Karpas-422 (cell line): ENCODE results near the gene TSPYL1. TPM values are rescaled to one million over a fixed set of nuclear protein-coding genes. Genes with fewer than 3 reads are reported as not detected.
"Not testable (repeated sequence)": the region's sequence is repeated elsewhere in the genome, so short reads cannot be mapped to it uniquely, and the experiment has no call there.

Source experiments
- DNase-seq: peaks from one replicate; pipeline ENCODE4 v3.0.0-alpha.2; 2015
- H2AFZ ChIP-seq: fragments of 200-600 bp; sonication (generic); 2 replicates; pipeline ENCODE4 v1.6.1; 2014; ENCODE audit warnings: antibody characterized with exemption, low read length, mixed read lengths
- H3K27ac ChIP-seq: fragments of 200-600 bp; sonication (generic); 2 replicates; pipeline ENCODE4 v1.5.1; 2014; ENCODE audit warnings: mild to moderate bottlenecking, low read length, moderate library complexity
- H3K27me3 ChIP-seq: fragments of 200-600 bp; sonication (generic); 2 replicates; pipeline ENCODE4 v1.6.1; 2014; ENCODE audit warnings: low read length, mixed read lengths
- H3K36me3 ChIP-seq: fragments of 200-600 bp; sonication (generic); 2 replicates; pipeline ENCODE4 v1.6.1; 2014; ENCODE audit warnings: low read length, mixed read lengths; ENCODE audit not compliant: insufficient read depth
- H3K4me1 ChIP-seq: fragments of 200-600 bp; sonication (generic); 2 replicates; pipeline ENCODE4 v1.6.1; 2014; ENCODE audit warnings: mild to moderate bottlenecking, low read length, mixed read lengths
- H3K4me2 ChIP-seq: fragments of 200-600 bp; sonication (generic); 2 replicates; pipeline ENCODE4 v1.6.1; 2014; ENCODE audit warnings: low read length, low read depth, mild to moderate bottlenecking; ENCODE audit not compliant: poor library complexity, severe bottlenecking
- H3K4me3 ChIP-seq: fragments of 200-600 bp; sonication (generic); 2 replicates; pipeline ENCODE4 v1.5.1; 2014; ENCODE audit warnings: mild to moderate bottlenecking, antibody characterized with exemption, low read length, mixed read lengths
- H3K79me2 ChIP-seq: fragments of 200-600 bp; sonication (generic); 2 replicates; pipeline ENCODE4 v1.6.1; 2014; ENCODE audit warnings: mild to moderate bottlenecking, low read length, mixed read lengths
- H3K9ac ChIP-seq: fragments of 200-600 bp; sonication (generic); 2 replicates; pipeline ENCODE4 v1.6.0; 2014; ENCODE audit warnings: low read length
- H3K9me2 ChIP-seq: fragments of 200-600 bp; sonication (generic), shearing (Covaris generic); replicated peaks from 2 replicates; pipeline ENCODE4 v1.6.0; 2014; ENCODE audit warnings: mild to moderate bottlenecking, low read length, moderate library complexity; ENCODE audit not compliant: insufficient read depth
- H3K9me3 ChIP-seq: fragments of 300-700, 200-600 bp; sonication (generic); 2 replicates; pipeline ENCODE4 v1.6.1; 2014; ENCODE audit warnings: low read length, mixed read lengths
- H4K20me1 ChIP-seq: fragments of 200-600 bp; sonication (generic); 2 replicates; pipeline ENCODE4 v1.6.1; 2014; ENCODE audit warnings: mild to moderate bottlenecking, antibody characterized with exemption, low read length, low read depth; ENCODE audit not compliant: insufficient read depth
- total RNA-seq: library from RNA; depleted of rRNA; stranded (reverse); fragments of >200 nt; shearing (Covaris generic); gene quantifications from 2 replicates; pipeline ENCODE4 v1.2.3, GENCODE V29; 2014; ENCODE audit warnings: low replicate concordance

The TSPYL1 gene
- total RNA-seq, 1 experiment from 2014 or later = 46.0 TPM

GRCh38 chr6:116321933-116322332 is 42.2 kb upstream of the TSPYL1 start:
- H3K9me3 ChIP-seq, H3K9ac ChIP-seq, H3K4me3 ChIP-seq, H2AFZ ChIP-seq, DNase-seq, H3K36me3 ChIP-seq, H3K4me2 ChIP-seq, H3K27me3 ChIP-seq, H3K4me1 ChIP-seq, H3K79me2 ChIP-seq, H4K20me1 ChIP-seq, H3K9me2 ChIP-seq, H3K27ac ChIP-seq: not testable (repeated sequence)

- H3K36me3 ChIP-seq = no peaks in the 10 kb centered on the region
- H3K27me3 ChIP-seq = no peaks in the 10 kb centered on the region
- H4K20me1 ChIP-seq = no peaks in the 10 kb centered on the region
- no peaks in the 10 kb centered on the region for H3K4me1 ChIP-seq
- no peak overlapping the region for H3K4me2 ChIP-seq
- H3K9me3 ChIP-seq = no peaks in the 10 kb centered on the region
- H2AFZ ChIP-seq = no peak overlapping the region
- no peak overlapping the region for H3K9ac ChIP-seq
- H3K4me3 ChIP-seq = no peak overlapping the region
- no peaks in the 10 kb centered on the region for H3K9me2 ChIP-seq
- DNase-seq = no peak
- H3K79me2 ChIP-seq = no peaks in the 10 kb centered on the region
- no peak overlapping the region for H3K27ac ChIP-seq
Measured at GRCh38 chr6:116316772-116317467, 37.2 kb upstream of the TSPYL1 start.

- Histone ChIP-seq H4K20me1 (no peaks in the 10 kb centered on the region), H3K9me2 (no peaks in the 10 kb centered on the region), H3K27ac (no peak overlapping the region), H3K79me2 (no peaks in the 10 kb centered on the region), H3K36me3 (no peaks in the 10 kb centered on the region), H2AFZ (no peak overlapping the region), H3K4me2 (no peak overlapping the region), H3K9me3 (no peaks in the 10 kb centered on the region), H3K9ac (no peak overlapping the region), H3K4me1 (no peaks in the 10 kb centered on the region), H3K27me3 (no peaks in the 10 kb centered on the region), H3K4me3 (no peak overlapping the region)
- DNase-seq = no peak
Measured at GRCh38 chr6:116314878-116315277, 35.1 kb upstream of the TSPYL1 start.

DNA sequence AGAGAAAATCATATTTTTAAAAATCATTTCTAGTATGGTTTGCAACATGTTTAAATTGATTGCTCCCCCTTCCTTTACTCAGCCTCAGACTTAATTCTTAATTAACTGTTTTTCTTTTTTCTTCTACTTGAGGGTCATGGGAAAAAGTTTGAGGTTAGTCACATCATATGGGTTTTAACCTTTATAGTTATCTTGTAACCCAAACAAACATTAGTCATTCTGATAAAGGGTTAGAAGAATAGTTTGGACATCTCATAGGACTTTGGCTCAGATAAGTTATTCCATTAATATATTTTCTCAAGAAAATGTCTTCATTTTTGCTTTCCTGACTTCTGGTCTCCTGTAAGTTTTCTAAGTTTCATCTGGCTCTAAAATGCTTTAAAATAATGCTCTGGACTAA is 34.5 kb upstream of the TSPYL1 start:
- H3K4me2 ChIP-seq = no peak overlapping the region

GRCh38 chr6:116313101-116313776 is 33.5 kb upstream of the TSPYL1 start:
- no peak overlapping the region for H3K9ac ChIP-seq
- no peaks in the 10 kb centered on the region for H3K9me2 ChIP-seq
- no peaks in the 10 kb centered on the region for H3K4me1 ChIP-seq
- no peaks in the 10 kb centered on the region for H3K79me2 ChIP-seq
- H4K20me1 ChIP-seq = no peaks in the 10 kb centered on the region
- no peak overlapping the region for H2AFZ ChIP-seq
- H3K9me3 ChIP-seq = no peaks in the 10 kb centered on the region
- no peak overlapping the region for H3K27ac ChIP-seq
- H3K4me2 ChIP-seq = no peak overlapping the region
- H3K4me3 ChIP-seq = no peak overlapping the region
- no peaks in the 10 kb centered on the region for H3K36me3 ChIP-seq
- H3K27me3 ChIP-seq = no peaks in the 10 kb centered on the region
- no peak for DNase-seq

More for the DNA sequence above, 34.5 kb upstream of the TSPYL1 start:
- H3K4me1 ChIP-seq = no peaks in the 10 kb centered on the region
- H3K27me3 ChIP-seq = no peaks in the 10 kb centered on the region
- no peak overlapping the region for H3K9ac ChIP-seq
- H2AFZ ChIP-seq = no peak overlapping the region
- no peaks in the 10 kb centered on the region for H3K9me3 ChIP-seq
- H4K20me1 ChIP-seq = no peaks in the 10 kb centered on the region
- no peaks in the 10 kb centered on the region for H3K36me3 ChIP-seq
- H3K9me2 ChIP-seq = no peaks in the 10 kb centered on the region
- no peak for DNase-seq
- H3K79me2 ChIP-seq = no peaks in the 10 kb centered on the region
- no peak overlapping the region for H3K4me3 ChIP-seq
- H3K27ac ChIP-seq = no peak overlapping the region

GRCh38 chr6:116309657-116310056 is 29.9 kb upstream of the TSPYL1 start:
- Histone ChIP-seq H3K4me3 (no peak overlapping the region), H3K79me2 (no peaks in the 10 kb centered on the region), H4K20me1 (no peaks in the 10 kb centered on the region), H3K27ac (no peak overlapping the region), H3K9ac (no peak overlapping the region), H3K9me2 (no peaks in the 10 kb centered on the region), H3K27me3 (no peaks in the 10 kb centered on the region), H3K36me3 (no peaks in the 10 kb centered on the region), H3K4me2 (no peak overlapping the region), H2AFZ (no peak overlapping the region), H3K9me3 (no peaks in the 10 kb centered on the region), H3K4me1 (no peaks in the 10 kb centered on the region)
- no peak for DNase-seq

DNA sequence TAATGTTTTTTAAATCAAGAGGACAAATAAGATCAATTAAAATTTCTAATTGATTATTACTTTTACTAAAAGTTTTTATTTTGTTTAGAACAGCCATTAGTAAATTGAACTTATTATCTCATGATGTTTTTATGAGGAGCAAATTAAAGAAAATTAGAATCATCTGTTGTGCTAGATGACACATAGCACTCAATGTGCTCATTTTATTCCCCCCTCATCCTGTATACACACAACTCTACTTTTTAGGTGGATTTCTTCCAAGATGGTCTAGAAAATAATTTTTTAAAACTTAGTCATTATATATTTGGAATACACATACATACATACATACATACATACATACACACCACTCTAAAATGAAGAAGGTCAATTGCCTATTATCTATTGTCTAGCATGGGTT is 29.3 kb upstream of the TSPYL1 start:
- H3K4me1 ChIP-seq = no peaks in the 10 kb centered on the region

DNA sequence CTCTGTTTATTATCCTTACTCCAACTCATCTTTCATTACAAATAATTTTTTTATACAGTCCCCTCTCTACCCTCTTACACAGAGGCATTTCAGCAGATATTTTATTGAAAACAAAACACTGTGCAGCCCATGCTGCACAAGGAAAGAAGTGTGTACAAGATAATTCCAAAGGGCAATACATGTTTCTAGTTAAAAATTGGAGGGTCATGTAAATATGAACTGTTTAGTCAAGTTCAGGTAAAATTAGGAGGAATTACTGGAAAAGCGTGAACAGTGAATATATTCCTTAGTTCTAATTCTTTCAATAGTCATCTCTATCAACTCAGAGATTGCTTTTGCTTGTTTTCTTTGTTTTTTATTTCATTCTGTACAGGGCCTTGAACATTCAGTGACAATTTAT is 27.9 kb upstream of the TSPYL1 start:
- no peaks in the 10 kb centered on the region for H3K9me3 ChIP-seq
- H2AFZ ChIP-seq = no peak overlapping the region
- no peak overlapping the region for H3K4me2 ChIP-seq
- no peaks in the 10 kb centered on the region for H3K36me3 ChIP-seq
- no peaks in the 10 kb centered on the region for H3K27me3 ChIP-seq
- H3K27ac ChIP-seq = no peak overlapping the region
- no peaks in the 10 kb centered on the region for H3K9me2 ChIP-seq
- no peak for DNase-seq
- no peaks in the 10 kb centered on the region for H3K79me2 ChIP-seq
- H3K9ac ChIP-seq = no peak overlapping the region
- H3K4me3 ChIP-seq = no peak overlapping the region
- H4K20me1 ChIP-seq = no peaks in the 10 kb centered on the region
- no peaks in the 10 kb centered on the region for H3K4me1 ChIP-seq

More for the DNA sequence above, 29.3 kb upstream of the TSPYL1 start:
- Histone ChIP-seq H3K36me3 (no peaks in the 10 kb centered on the region), H4K20me1 (no peaks in the 10 kb centered on the region), H3K27ac (no peak overlapping the region), H3K9ac (no peak overlapping the region), H3K4me3 (no peak overlapping the region), H3K4me2 (no peak overlapping the region), H3K79me2 (no peaks in the 10 kb centered on the region), H3K9me3 (no peaks in the 10 kb centered on the region), H3K27me3 (no peaks in the 10 kb centered on the region), H3K9me2 (no peaks in the 10 kb centered on the region), H2AFZ (no peak overlapping the region)
- DNase-seq = no peak
